ENCODE results near the gene VAV2. TPM values are rescaled to one million over a fixed set of nuclear protein-coding genes. Genes with fewer than 3 reads are reported as not detected.
A peak's percentile ranks its signal among the peaks of the same experiment; 100 is the strongest.

The VAV2 gene
- polyA plus RNA-seq, 2 of the 4 experiments (the other 2 are of a cell fraction): 9.8 to 21.4 TPM

DNA sequence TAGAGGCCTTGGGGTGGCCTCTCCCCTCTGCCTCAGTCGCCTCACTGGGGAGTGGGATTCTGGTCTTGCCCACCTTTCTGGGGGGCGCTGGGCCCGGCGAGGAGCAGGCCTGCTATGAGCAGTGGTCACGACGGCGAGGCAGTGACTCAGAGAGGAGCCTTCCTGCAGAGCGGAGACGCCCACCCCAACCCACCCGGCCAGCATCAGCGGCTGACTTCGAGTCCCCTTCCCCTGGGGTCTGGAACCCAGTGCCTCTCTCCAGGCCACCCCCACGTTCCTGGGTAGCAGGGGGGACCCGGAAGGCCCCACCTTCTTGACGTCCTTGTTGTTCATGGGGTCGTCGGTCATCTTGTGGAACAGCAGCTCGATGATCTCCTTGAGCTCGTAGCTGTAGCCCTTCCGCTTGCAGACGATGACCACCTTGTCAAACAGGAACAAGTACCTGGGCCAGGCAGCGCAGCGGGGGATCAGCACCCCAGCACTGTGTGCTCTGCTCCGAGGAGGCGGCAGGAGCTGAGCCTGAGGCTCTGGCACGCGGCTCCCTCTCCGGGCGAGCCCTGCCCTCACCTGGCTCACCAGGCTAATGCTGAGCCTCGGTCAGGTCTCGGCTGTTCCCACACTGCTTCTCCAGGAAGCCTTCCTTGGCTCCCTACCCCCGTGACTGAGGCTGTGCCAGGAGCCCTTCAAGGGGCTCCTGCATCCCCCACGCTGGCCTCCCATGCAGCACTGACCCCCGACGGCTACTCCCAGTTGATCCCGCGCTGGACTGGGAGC, 203.9 kb downstream of the VAV2 start:
- 87% methylated on average over 28 of the region's 37 CpGs for WGBS (ENCODE audit: missing lambda C conversion rate)
- no peak overlapping the region for H3K27ac ChIP-seq
- FAIRE-seq (no peak), DNase-seq (ENCODE audit: low read depth in 1 of 2, low spot score in 1 of 2) (no peak), ATAC-seq (no peak)
- CTCF ChIA-PET: interaction anchor here (8.1 to 18.7 kb wide), 2 partner anchors 10 to 207 kb away, joined by 112 to 348 read pairs; no protein-coding TSS in a partner anchor
- TF ChIP-seq HOXB13 (CRISPR knock-in tag; IDR thresholded peaks at IDR 0.05; ENCODE audit: low read depth) (no peak), NPAS2 (CRISPR knock-in tag; IDR thresholded peaks at IDR 0.05; ENCODE audit: borderline replicate concordance) (no peak), HEYL (CRISPR knock-in tag; IDR thresholded peaks at IDR 0.05) (no peak), MAFK (IDR thresholded peaks at IDR 0.05; ENCODE audit: partially characterized antibody) (no peak), CEBPB (IDR thresholded peaks at IDR 0.05) (no peak), HOXA7 (CRISPR knock-in tag; IDR thresholded peaks at IDR 0.05) (no peak), POLR2AphosphoS2 (conservative IDR thresholded peaks at IDR 0.05; ENCODE audit: low read length) (no peak), SREBF2 (IDR thresholded peaks at IDR 0.05) (no peak), FOXS1 (CRISPR knock-in tag; IDR thresholded peaks at IDR 0.05) (no peak), ESRRA (IDR thresholded peaks at IDR 0.05; ENCODE audit: borderline replicate concordance, low read length) (no peak), EHMT2 (IDR thresholded peaks at IDR 0.05; ENCODE audit: low read depth) (no peak), HOXB5 (CRISPR knock-in tag; IDR thresholded peaks at IDR 0.05) (no peak), ZFP36 (IDR thresholded peaks at IDR 0.05; ENCODE audit: borderline replicate concordance, partially characterized antibody) (no peak), CBX2 (IDR thresholded peaks at IDR 0.05; ENCODE audit: borderline replicate concordance, low read depth) (no peak), TP53 (CRISPR knock-in tag; IDR thresholded peaks at IDR 0.05) (no peak)
- TF ChIP-seq, protein P1, sequence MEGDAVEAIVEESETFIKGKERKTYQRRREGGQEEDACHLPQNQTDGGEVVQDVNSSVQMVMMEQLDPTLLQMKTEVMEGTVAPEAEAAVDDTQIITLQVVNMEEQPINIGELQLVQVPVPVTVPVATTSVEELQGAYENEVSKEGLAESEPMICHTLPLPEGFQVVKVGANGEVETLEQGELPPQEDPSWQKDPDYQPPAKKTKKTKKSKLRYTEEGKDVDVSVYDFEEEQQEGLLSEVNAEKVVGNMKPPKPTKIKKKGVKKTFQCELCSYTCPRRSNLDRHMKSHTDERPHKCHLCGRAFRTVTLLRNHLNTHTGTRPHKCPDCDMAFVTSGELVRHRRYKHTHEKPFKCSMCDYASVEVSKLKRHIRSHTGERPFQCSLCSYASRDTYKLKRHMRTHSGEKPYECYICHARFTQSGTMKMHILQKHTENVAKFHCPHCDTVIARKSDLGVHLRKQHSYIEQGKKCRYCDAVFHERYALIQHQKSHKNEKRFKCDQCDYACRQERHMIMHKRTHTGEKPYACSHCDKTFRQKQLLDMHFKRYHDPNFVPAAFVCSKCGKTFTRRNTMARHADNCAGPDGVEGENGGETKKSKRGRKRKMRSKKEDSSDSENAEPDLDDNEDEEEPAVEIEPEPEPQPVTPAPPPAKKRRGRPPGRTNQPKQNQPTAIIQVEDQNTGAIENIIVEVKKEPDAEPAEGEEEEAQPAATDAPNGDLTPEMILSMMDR (IDR thresholded peaks at IDR 0.05): no peak
- TF ChIP-seq, protein P2, sequence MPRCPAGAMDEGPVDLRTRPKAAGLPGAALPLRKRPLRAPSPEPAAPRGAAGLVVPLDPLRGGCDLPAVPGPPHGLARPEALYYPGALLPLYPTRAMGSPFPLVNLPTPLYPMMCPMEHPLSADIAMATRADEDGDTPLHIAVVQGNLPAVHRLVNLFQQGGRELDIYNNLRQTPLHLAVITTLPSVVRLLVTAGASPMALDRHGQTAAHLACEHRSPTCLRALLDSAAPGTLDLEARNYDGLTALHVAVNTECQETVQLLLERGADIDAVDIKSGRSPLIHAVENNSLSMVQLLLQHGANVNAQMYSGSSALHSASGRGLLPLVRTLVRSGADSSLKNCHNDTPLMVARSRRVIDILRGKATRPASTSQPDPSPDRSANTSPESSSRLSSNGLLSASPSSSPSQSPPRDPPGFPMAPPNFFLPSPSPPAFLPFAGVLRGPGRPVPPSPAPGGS (IDR thresholded peaks at IDR 0.05): no peak
- TF ChIP-seq, protein P3, sequence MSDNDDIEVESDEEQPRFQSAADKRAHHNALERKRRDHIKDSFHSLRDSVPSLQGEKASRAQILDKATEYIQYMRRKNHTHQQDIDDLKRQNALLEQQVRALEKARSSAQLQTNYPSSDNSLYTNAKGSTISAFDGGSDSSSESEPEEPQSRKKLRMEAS (IDR thresholded peaks at IDR 0.05): no peak
- TF ChIP-seq, protein P4, sequence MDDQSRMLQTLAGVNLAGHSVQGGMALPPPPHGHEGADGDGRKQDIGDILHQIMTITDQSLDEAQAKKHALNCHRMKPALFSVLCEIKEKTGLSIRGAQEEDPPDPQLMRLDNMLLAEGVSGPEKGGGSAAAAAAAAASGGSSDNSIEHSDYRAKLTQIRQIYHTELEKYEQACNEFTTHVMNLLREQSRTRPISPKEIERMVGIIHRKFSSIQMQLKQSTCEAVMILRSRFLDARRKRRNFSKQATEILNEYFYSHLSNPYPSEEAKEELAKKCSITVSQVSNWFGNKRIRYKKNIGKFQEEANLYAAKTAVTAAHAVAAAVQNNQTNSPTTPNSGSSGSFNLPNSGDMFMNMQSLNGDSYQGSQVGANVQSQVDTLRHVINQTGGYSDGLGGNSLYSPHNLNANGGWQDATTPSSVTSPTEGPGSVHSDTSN (IDR thresholded peaks at IDR 0.05): no peak
- TF ChIP-seq, protein P5, sequence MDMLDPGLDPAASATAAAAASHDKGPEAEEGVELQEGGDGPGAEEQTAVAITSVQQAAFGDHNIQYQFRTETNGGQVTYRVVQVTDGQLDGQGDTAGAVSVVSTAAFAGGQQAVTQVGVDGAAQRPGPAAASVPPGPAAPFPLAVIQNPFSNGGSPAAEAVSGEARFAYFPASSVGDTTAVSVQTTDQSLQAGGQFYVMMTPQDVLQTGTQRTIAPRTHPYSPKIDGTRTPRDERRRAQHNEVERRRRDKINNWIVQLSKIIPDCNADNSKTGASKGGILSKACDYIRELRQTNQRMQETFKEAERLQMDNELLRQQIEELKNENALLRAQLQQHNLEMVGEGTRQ (IDR thresholded peaks at IDR 0.05): no peak
- no peak overlapping the region for H3K4me3 ChIP-seq
- POLR2A ChIA-PET: no interaction called here
- no peak overlapping the region for H3K4me2 ChIP-seq
- no peaks in the 10 kb centered on the region for H3K9me3 ChIP-seq
- H3K4me1 ChIP-seq: peaks cover 5% of the 10 kb centered on the region

DNA sequence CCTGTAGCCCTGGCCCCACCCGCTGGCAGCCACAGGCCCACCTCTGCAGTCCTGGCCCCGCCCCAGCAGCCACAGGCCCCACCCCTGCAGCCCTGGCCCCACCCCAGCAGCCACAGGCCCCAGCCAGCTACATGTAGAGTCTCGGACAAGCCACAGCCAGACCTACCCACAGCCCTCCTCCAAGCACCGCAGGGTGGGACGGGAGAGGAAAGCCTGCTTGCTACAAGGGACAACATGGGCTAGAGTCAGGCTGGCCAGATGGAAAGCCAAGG, 204.4 kb downstream of the VAV2 start:
- Histone ChIP-seq H3K4me2 (no peak overlapping the region), H3K4me3 (no peak overlapping the region), H3K4me1 (0 out of 3 replicates have a peak, but pooled peaks cover under 1% of the 10 kb centered on the region), H3K27ac (no peak overlapping the region), H3K9me3 (no peaks in the 10 kb centered on the region)
- peak in 1 of 2 experiments; percentile 25 for DNase-seq (ENCODE audit: low read depth in 1 of 2, low spot score in 1 of 2)
- ChIA-PET POLR2A (no interaction called here), CTCF (interaction anchor here (18.7 kb wide), 1 partner anchor 208 kb away, joined by 348 read pairs; no protein-coding TSS in a partner anchor)
- FAIRE-seq: no peak
- peak in 1 of 2 experiments; percentile 81; a peak in 3 of 6 replicates for ATAC-seq
- WGBS (ENCODE audit: missing lambda C conversion rate): no CpG with 5 or more reads among the region's 5 CpGs
- TF ChIP-seq MAFK (IDR thresholded peaks at IDR 0.05; ENCODE audit: partially characterized antibody): no peak
- no peak for TF ChIP-seq JUNB (IDR thresholded peaks at IDR 0.05)
- TF ChIP-seq FOSL2 (IDR thresholded peaks at IDR 0.05): no peak
- no peak for TF ChIP-seq FOSL2 (CRISPR knock-in tag; IDR thresholded peaks at IDR 0.05)
- no peak for TF ChIP-seq SREBF2 (IDR thresholded peaks at IDR 0.05)
- TF ChIP-seq ZNF302 (CRISPR knock-in tag; IDR thresholded peaks at IDR 0.05): no peak
- no peak for TF ChIP-seq CHD4 (IDR thresholded peaks at IDR 0.05; ENCODE audit: borderline replicate concordance)
- no peak for TF ChIP-seq ZC3H11A (IDR thresholded peaks at IDR 0.05)

Data from A549 (cell line).